HEK293 (cell line): Measurements from ENCODE around the gene SLC6A9.
A peak's percentile ranks its signal among the peaks of the same experiment; 100 is the strongest.

Experiments used
- CTCF ChIA-PET: fragments of 350-600 bp; formaldehyde crosslinking; extraction: SDS; loops from one replicate; lab custom pipeline; 2021; ENCODE audit warnings: antibody characterized with exemption; lab: Yijun Ruan, JAX
- POLR2A ChIA-PET: fragments of 300-600 bp; formaldehyde crosslinking; extraction: SDS; loops from one replicate; lab custom pipeline; 2020; ENCODE audit warnings: antibody characterized with exemption, inconsistent platforms; lab: Yijun Ruan, JAX
- H3K27ac ChIP-seq: fragments of 200-500 bp; sonication (Bioruptor generic); 2 replicates; pipeline ENCODE4 v1.5.1; 2014; ENCODE audit warnings: low read depth, low read length, control low read depth, inconsistent platforms; ENCODE audit errors: extremely low read depth
- H3K36me3 ChIP-seq, 2 experiments: fragments of 200-500 bp in 1 of 2; sonication (Bioruptor generic) in 1 of 2; 1 replicate in 1 of 2; 2 replicates in 1 of 2; pipeline ENCODE4 v1.5.1; 2014 to 2017; ENCODE audit warnings: inconsistent platforms in 2 of 2, low read length in 2 of 2; ENCODE audit not compliant: control insufficient read depth in 2 of 2, insufficient read depth in 1 of 2
- H3K4me1 ChIP-seq: fragments of 200-500 bp; sonication (Bioruptor generic); 2 replicates; pipeline ENCODE4 v1.5.1; 2014; ENCODE audit warnings: mild to moderate bottlenecking, low read length, inconsistent platforms; ENCODE audit not compliant: control insufficient read depth, insufficient read depth
- H3K4me3 ChIP-seq: 2 replicates; pipeline ENCODE4 v1.5.1; 2011; ENCODE audit warnings: low read depth, mild to moderate bottlenecking, control low read depth, low read length, moderate library complexity
- H3K9me3 ChIP-seq: fragments of 200-500 bp; sonication (Bioruptor generic); 2 replicates; pipeline ENCODE4 v1.5.1; 2014; ENCODE audit warnings: low read depth, low read length, inconsistent platforms; ENCODE audit not compliant: control insufficient read depth, insufficient read depth
- GLIS1 ChIP-seq: fragments of 450-650 bp; formaldehyde crosslinking; IDR thresholded peaks from 2 replicates; pipeline ENCODE4 v1.5.1; 2016; ENCODE audit warnings: missing biosample characterization, missing genetic modification characterization
- ZBTB11 ChIP-seq: fragments of 450-650 bp; formaldehyde crosslinking; conservative IDR thresholded peaks from 2 replicates; pipeline ENCODE4 v1.5.1; 2016; ENCODE audit warnings: low read depth, missing biosample characterization, missing genetic modification characterization
- ZNF416 ChIP-seq: fragments of 450-650 bp; formaldehyde crosslinking; IDR thresholded peaks from 2 replicates; pipeline ENCODE4 v1.5.1; 2016; ENCODE audit warnings: missing biosample characterization, missing genetic modification characterization
- ZNF449 ChIP-seq: fragments of 450-650 bp; formaldehyde crosslinking; IDR thresholded peaks from 2 replicates; pipeline ENCODE4 v1.5.1; 2017; ENCODE audit warnings: missing biosample characterization, mild to moderate bottlenecking, missing genetic modification characterization, moderate library complexity
- ZNF639 ChIP-seq: fragments of 450-650 bp; formaldehyde crosslinking; IDR thresholded peaks from 2 replicates; pipeline ENCODE4 v1.5.1; 2016; ENCODE audit warnings: missing biosample characterization, missing genetic modification characterization
- ZNF747 ChIP-seq: fragments of 450-650 bp; formaldehyde crosslinking; IDR thresholded peaks from 2 replicates; pipeline ENCODE4 v1.5.1; 2016; ENCODE audit warnings: missing biosample characterization, missing genetic modification characterization
- ZNF791 ChIP-seq: fragments of 450-650 bp; formaldehyde crosslinking; IDR thresholded peaks from 2 replicates; pipeline ENCODE4 v1.5.1; 2016; ENCODE audit warnings: missing biosample characterization, missing genetic modification characterization
- TF ChIP-seq, protein P1 (sequence below): fragments of 450-650 bp; formaldehyde crosslinking; IDR thresholded peaks from 2 replicates; pipeline ENCODE4 v1.5.1; 2016; ENCODE audit warnings: missing biosample characterization, missing genetic modification characterization
- TF ChIP-seq, protein P2 (sequence below): fragments of 450-650 bp; formaldehyde crosslinking; IDR thresholded peaks from 2 replicates; pipeline ENCODE4; 2016; ENCODE audit warnings: missing biosample characterization, missing genetic modification characterization
- TF ChIP-seq, protein P3 (sequence below): fragments of 450-650 bp; formaldehyde crosslinking; IDR thresholded peaks from 2 replicates; pipeline ENCODE4 v1.5.1; 2017; ENCODE audit warnings: missing biosample characterization, missing genetic modification characterization

The SLC6A9 gene

GRCh38 chr1:44002606-44003157, 28.6 kb downstream of the SLC6A9 start (continued):
- TF ChIP-seq, protein P1, sequence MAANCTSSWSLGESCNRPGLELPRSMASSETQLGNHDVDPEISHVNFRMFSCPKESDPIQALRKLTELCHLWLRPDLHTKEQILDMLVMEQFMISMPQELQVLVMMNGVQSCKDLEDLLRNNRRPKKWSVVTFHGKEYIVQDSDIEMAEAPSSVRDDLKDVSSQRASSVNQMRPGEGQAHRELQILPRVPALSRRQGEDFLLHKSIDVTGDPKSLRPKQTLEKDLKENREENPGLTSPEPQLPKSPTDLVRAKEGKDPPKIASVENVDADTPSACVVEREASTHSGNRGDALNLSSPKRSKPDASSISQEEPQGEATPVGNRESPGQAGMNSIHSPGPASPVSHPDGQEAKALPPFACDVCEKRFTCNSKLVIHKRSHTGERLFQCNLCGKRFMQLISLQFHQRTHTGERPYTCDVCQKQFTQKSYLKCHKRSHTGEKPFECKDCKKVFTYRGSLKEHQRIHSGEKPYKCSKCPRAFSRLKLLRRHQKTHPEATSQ = no peak
- TF ChIP-seq ZNF791 (tag by site-specific recombination) (no peak), ZNF639 (no peak), ZNF416 (tag by site-specific recombination) (no peak)

- no peaks in the 10 kb centered on the region for H3K36me3 ChIP-seq
- H3K9me3 ChIP-seq = no peaks in the 10 kb centered on the region
- TF ChIP-seq ZNF747 (tag by site-specific recombination) (no peak), ZNF449 (tag by site-specific recombination) (no peak)
- TF ChIP-seq, protein P2, sequence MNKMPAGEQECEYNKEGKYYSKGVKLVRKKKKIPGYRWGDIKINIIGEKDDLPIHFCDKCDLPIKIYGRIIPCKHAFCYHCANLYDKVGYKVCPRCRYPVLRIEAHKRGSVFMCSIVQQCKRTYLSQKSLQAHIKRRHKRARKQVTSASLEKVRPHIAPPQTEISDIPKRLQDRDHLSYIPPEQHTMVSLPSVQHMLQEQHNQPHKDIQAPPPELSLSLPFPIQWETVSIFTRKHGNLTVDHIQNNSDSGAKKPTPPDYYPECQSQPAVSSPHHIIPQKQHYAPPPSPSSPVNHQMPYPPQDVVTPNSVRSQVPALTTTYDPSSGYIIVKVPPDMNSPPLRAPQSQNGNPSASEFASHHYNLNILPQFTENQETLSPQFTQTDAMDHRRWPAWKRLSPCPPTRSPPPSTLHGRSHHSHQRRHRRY = no peak
- TF ChIP-seq, protein P3, sequence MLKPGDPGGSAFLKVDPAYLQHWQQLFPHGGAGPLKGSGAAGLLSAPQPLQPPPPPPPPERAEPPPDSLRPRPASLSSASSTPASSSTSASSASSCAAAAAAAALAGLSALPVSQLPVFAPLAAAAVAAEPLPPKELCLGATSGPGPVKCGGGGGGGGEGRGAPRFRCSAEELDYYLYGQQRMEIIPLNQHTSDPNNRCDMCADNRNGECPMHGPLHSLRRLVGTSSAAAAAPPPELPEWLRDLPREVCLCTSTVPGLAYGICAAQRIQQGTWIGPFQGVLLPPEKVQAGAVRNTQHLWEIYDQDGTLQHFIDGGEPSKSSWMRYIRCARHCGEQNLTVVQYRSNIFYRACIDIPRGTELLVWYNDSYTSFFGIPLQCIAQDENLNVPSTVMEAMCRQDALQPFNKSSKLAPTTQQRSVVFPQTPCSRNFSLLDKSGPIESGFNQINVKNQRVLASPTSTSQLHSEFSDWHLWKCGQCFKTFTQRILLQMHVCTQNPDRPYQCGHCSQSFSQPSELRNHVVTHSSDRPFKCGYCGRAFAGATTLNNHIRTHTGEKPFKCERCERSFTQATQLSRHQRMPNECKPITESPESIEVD (tag by site-specific recombination) = no peak
- no peaks in the 10 kb centered on the region for H3K4me1 ChIP-seq
- POLR2A ChIA-PET = no interaction called here
- H3K27ac ChIP-seq = no peak overlapping the region
- H3K4me3 ChIP-seq = no peak overlapping the region
- CTCF ChIA-PET = interaction anchor here (0.6 to 5.3 kb wide), 5 partner anchors 20 to 1302 kb away, joined by 3 to 48 read pairs (median 4); no protein-coding TSS in a partner anchor
Measured at GRCh38 chr1:44002165-44002564, 29.1 kb downstream of the SLC6A9 start.

GRCh38 chr1:44000122-44000665, 31.1 kb downstream of the SLC6A9 start:
- Histone ChIP-seq H3K9me3 (no peaks in the 10 kb centered on the region), H3K4me3 (no peak overlapping the region), H3K36me3 (no peaks in the 10 kb centered on the region), H3K4me1 (no peaks in the 10 kb centered on the region), H3K27ac (no peak overlapping the region)
- TF ChIP-seq ZBTB11 (tag by site-specific recombination) (no peak), GLIS1 (tag by site-specific recombination) (0 out of 2 replicates have a peak, but pooled peaks have one; percentile 6)
- ChIA-PET POLR2A (no interaction called here), CTCF (interaction anchor here (0.6 to 2.1 kb wide), 6 partner anchors 16 to 485 kb away, joined by 3 to 10 read pairs (median 4); no protein-coding TSS in a partner anchor)
